ENCODE data around the gene CHD5. TPM values are rescaled to one million over a fixed set of nuclear protein-coding genes. Genes with fewer than 3 reads are reported as not detected.
A peak's percentile ranks its signal among the peaks of the same experiment; 100 is the strongest.

Gene CHD5
- polyA plus RNA-seq, 2 of the 4 experiments (the other 2 are of a cell fraction): 0.21 to 0.66 TPM

DNA sequence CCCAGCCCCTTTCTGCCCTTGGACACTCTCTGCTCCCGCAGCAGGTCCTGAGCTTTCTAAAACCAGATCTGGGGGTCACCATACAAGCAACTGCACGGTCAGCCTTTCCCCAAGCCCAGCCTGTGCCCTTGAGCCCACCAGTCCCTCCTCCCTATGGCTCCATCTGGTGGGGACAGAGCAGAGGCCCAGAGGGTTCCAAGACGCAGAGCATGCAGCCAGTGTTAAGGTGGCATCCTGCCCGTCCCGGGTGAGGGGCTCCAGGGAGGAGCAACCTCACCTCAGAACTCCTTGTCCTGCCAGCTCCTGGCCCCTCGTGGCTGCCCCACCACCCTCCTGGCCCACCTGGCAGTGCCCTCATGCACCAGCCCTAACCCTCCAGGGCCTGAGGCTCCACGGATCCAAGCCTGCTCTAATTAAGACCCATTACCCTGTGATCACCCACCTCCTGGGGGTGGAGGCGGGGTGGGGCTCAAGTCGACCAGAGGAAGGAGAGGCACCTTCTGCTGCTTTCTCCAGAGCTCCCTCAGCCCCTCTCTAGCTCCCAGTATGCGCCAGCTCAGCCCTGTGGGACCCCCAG lies 8.5 kb downstream of the CHD5 start:
- POLR2A ChIA-PET: no interaction called here
- ATAC-seq: peak; percentile 79 to 90

DNA sequence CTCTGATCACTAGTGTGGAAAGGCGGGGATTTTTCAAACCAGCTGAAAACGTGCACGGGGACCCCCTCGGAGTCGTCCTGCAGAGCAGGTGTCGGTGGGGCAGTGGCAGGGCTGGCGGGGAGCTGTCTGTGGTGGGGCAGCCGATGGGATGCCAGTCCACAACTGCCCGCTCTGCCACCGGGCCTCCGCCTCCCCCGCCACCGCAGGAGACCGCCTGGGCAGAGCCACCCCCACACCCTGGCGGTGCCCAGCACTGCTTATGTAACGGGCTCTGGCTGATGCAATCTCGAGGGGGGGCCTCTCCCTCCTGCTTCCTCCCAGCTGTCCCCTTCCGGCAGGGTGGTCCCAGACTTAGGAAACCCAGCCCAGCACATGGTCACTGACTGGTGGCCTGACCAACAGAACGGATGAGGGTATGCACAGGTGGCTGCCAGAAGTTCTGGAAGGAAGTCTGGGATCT lies 9.3 kb downstream of the CHD5 start:
- CTCF ChIA-PET: interaction anchor here (0.6 to 3.2 kb wide), 16 partner anchors 8 to 137 kb away, joined by 3 to 18 read pairs (median 4); no protein-coding TSS in a partner anchor
- ATAC-seq: no peak
- TF ChIP-seq NPAS2 (CRISPR knock-in tag; IDR thresholded peaks at IDR 0.05; ENCODE audit: borderline replicate concordance) (no peak), SREBF2 (IDR thresholded peaks at IDR 0.05) (no peak), RAD21 (conservative IDR thresholded peaks at IDR 0.05 in 1 of 2, IDR thresholded peaks at IDR 0.05 in 1 of 2) (no peak), HOXB5 (CRISPR knock-in tag; IDR thresholded peaks at IDR 0.05) (no peak)
- Histone ChIP-seq H3K4me1 (no peaks in the 10 kb centered on the region), H3K4me3 (no peak overlapping the region), H3K9me3 (no peaks in the 10 kb centered on the region), H3K4me2 (no peak overlapping the region), H3K27ac (no peak overlapping the region)
- 59% methylated on average over 4 of the region's 19 CpGs for WGBS (ENCODE audit: missing lambda C conversion rate)
- no peak for DNase-seq (ENCODE audit: low read depth in 1 of 2, low spot score in 1 of 2)
- POLR2A ChIA-PET: no interaction called here
- FAIRE-seq: no peak

More for the DNA sequence above, 8.5 kb downstream of the CHD5 start:
- Histone ChIP-seq H3K9me3 (no peaks in the 10 kb centered on the region), H3K4me1 (no peaks in the 10 kb centered on the region), H3K4me2 (no peak overlapping the region), H3K27ac (no peak overlapping the region), H3K4me3 (no peak overlapping the region)
- CTCF ChIA-PET: interaction anchor here (0.6 to 3.2 kb wide), 22 partner anchors 9 to 138 kb away, joined by 3 to 18 read pairs (median 4); no protein-coding TSS in a partner anchor
- peak; percentile 48 to 61 for TF ChIP-seq RAD21 (conservative IDR thresholded peaks at IDR 0.05 in 1 of 2, IDR thresholded peaks at IDR 0.05 in 1 of 2)
- no peak for TF ChIP-seq CBX8 (IDR thresholded peaks at IDR 0.05)
- TF ChIP-seq, protein P1, sequence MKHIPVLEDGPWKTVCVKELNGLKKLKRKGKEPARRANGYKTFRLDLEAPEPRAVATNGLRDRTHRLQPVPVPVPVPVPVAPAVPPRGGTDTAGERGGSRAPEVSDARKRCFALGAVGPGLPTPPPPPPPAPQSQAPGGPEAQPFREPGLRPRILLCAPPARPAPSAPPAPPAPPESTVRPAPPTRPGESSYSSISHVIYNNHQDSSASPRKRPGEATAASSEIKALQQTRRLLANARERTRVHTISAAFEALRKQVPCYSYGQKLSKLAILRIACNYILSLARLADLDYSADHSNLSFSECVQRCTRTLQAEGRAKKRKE (CRISPR knock-in tag; IDR thresholded peaks at IDR 0.05; ENCODE audit: low read depth): no peak
- no peak for TF ChIP-seq TP53 (CRISPR knock-in tag; IDR thresholded peaks at IDR 0.05)
- TF ChIP-seq, protein P2, sequence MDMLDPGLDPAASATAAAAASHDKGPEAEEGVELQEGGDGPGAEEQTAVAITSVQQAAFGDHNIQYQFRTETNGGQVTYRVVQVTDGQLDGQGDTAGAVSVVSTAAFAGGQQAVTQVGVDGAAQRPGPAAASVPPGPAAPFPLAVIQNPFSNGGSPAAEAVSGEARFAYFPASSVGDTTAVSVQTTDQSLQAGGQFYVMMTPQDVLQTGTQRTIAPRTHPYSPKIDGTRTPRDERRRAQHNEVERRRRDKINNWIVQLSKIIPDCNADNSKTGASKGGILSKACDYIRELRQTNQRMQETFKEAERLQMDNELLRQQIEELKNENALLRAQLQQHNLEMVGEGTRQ (IDR thresholded peaks at IDR 0.05): no peak
- TF ChIP-seq, protein P3, sequence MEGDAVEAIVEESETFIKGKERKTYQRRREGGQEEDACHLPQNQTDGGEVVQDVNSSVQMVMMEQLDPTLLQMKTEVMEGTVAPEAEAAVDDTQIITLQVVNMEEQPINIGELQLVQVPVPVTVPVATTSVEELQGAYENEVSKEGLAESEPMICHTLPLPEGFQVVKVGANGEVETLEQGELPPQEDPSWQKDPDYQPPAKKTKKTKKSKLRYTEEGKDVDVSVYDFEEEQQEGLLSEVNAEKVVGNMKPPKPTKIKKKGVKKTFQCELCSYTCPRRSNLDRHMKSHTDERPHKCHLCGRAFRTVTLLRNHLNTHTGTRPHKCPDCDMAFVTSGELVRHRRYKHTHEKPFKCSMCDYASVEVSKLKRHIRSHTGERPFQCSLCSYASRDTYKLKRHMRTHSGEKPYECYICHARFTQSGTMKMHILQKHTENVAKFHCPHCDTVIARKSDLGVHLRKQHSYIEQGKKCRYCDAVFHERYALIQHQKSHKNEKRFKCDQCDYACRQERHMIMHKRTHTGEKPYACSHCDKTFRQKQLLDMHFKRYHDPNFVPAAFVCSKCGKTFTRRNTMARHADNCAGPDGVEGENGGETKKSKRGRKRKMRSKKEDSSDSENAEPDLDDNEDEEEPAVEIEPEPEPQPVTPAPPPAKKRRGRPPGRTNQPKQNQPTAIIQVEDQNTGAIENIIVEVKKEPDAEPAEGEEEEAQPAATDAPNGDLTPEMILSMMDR (IDR thresholded peaks at IDR 0.05): peak; percentile 48
- peak; percentile 66 for TF ChIP-seq SMC3 (IDR thresholded peaks at IDR 0.05)
- no peak for TF ChIP-seq RCOR1 (IDR thresholded peaks at IDR 0.05; ENCODE audit: low read depth, low read length)
- 55% methylated on average over 2 of the region's 10 CpGs for WGBS (ENCODE audit: missing lambda C conversion rate)
- FAIRE-seq: no peak
- DNase-seq (ENCODE audit: low read depth in 1 of 2, low spot score in 1 of 2): peak; percentile 33 to 41

DNA sequence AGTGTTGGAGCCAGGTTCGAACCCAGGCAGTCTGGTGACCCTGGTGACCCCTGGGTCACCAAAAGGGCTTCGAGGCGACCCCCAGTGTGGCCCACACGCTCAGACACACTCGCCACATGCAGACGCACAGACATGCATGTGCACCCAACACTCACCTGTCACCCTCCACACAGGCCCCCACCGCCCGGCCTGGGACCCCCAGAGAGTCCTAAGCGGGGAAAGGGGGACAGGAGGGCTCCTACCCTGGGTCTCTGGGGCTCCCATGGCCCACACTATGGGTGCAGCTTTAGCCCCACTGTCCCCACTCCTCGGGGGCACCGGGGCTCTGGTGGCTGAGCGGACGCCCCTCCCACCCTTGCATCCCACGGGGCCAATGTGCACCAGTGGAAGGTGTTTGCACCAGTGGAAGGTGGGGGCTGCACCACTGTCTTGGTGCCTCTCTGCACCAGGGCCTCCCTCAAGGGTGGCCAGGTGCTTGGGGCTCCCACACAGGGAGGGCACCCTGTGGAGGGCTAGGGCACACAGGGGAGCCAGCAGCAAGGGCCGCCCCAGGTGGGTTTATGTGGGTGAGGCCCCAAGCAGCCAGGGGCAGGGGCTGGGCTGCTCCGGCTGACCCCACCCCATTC lies 9.9 kb downstream of the CHD5 start:
- no peak for ATAC-seq
- no peak for DNase-seq (ENCODE audit: low read depth in 1 of 2, low spot score in 1 of 2)
- ChIA-PET POLR2A (no interaction called here), CTCF (interaction anchor here (1.1 to 2.7 kb wide), 7 partner anchors 12 to 88 kb away, joined by 3 to 16 read pairs (median 4); no protein-coding TSS in a partner anchor)
- FAIRE-seq: no peak
- TF ChIP-seq ESRRA (IDR thresholded peaks at IDR 0.05; ENCODE audit: borderline replicate concordance, low read length) (no peak), HOXB13 (CRISPR knock-in tag; IDR thresholded peaks at IDR 0.05; ENCODE audit: low read depth) (no peak)
- TF ChIP-seq, protein P4, sequence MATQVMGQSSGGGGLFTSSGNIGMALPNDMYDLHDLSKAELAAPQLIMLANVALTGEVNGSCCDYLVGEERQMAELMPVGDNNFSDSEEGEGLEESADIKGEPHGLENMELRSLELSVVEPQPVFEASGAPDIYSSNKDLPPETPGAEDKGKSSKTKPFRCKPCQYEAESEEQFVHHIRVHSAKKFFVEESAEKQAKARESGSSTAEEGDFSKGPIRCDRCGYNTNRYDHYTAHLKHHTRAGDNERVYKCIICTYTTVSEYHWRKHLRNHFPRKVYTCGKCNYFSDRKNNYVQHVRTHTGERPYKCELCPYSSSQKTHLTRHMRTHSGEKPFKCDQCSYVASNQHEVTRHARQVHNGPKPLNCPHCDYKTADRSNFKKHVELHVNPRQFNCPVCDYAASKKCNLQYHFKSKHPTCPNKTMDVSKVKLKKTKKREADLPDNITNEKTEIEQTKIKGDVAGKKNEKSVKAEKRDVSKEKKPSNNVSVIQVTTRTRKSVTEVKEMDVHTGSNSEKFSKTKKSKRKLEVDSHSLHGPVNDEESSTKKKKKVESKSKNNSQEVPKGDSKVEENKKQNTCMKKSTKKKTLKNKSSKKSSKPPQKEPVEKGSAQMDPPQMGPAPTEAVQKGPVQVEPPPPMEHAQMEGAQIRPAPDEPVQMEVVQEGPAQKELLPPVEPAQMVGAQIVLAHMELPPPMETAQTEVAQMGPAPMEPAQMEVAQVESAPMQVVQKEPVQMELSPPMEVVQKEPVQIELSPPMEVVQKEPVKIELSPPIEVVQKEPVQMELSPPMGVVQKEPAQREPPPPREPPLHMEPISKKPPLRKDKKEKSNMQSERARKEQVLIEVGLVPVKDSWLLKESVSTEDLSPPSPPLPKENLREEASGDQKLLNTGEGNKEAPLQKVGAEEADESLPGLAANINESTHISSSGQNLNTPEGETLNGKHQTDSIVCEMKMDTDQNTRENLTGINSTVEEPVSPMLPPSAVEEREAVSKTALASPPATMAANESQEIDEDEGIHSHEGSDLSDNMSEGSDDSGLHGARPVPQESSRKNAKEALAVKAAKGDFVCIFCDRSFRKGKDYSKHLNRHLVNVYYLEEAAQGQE (IDR thresholded peaks at IDR 0.05): no peak
- TF ChIP-seq, protein P2 (IDR thresholded peaks at IDR 0.05): no peak
- no peaks in the 10 kb centered on the region for H3K9me3 ChIP-seq
- H3K4me2 ChIP-seq: no peak overlapping the region
- no peak overlapping the region for H3K4me3 ChIP-seq
- H3K27ac ChIP-seq: no peak overlapping the region
- WGBS (ENCODE audit: missing lambda C conversion rate): 59% methylated on average over 6 of the region's 16 CpGs
- no peaks in the 10 kb centered on the region for H3K4me1 ChIP-seq
